Measurements from ENCODE around the gene SPTBN1.

SPTBN1 gene

GRCh38 chr2:54518430-54518829 lies 62.3 kb downstream of the SPTBN1 start:
- H3K4me3 ChIP-seq (ENCODE audit: low read depth, low read length) = no peak overlapping the region
- TF ChIP-seq, protein P1, sequence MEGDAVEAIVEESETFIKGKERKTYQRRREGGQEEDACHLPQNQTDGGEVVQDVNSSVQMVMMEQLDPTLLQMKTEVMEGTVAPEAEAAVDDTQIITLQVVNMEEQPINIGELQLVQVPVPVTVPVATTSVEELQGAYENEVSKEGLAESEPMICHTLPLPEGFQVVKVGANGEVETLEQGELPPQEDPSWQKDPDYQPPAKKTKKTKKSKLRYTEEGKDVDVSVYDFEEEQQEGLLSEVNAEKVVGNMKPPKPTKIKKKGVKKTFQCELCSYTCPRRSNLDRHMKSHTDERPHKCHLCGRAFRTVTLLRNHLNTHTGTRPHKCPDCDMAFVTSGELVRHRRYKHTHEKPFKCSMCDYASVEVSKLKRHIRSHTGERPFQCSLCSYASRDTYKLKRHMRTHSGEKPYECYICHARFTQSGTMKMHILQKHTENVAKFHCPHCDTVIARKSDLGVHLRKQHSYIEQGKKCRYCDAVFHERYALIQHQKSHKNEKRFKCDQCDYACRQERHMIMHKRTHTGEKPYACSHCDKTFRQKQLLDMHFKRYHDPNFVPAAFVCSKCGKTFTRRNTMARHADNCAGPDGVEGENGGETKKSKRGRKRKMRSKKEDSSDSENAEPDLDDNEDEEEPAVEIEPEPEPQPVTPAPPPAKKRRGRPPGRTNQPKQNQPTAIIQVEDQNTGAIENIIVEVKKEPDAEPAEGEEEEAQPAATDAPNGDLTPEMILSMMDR (IDR thresholded peaks at IDR 0.05; ENCODE audit: low read depth, low read length) = no peak

- H3K4me3 ChIP-seq (ENCODE audit: low read depth, low read length) = no peak overlapping the region
- TF ChIP-seq, protein P1 (IDR thresholded peaks at IDR 0.05; ENCODE audit: low read depth, low read length) = no peak
Observed at GRCh38 chr2:54519841-54520459, 63.8 kb downstream of the SPTBN1 start.

- TF ChIP-seq, protein P1 (IDR thresholded peaks at IDR 0.05; ENCODE audit: low read depth, low read length) = no peak
- no peak overlapping the region for H3K4me3 ChIP-seq (ENCODE audit: low read depth, low read length)
Observed at GRCh38 chr2:54520687-54521086, 64.6 kb downstream of the SPTBN1 start.

DNA sequence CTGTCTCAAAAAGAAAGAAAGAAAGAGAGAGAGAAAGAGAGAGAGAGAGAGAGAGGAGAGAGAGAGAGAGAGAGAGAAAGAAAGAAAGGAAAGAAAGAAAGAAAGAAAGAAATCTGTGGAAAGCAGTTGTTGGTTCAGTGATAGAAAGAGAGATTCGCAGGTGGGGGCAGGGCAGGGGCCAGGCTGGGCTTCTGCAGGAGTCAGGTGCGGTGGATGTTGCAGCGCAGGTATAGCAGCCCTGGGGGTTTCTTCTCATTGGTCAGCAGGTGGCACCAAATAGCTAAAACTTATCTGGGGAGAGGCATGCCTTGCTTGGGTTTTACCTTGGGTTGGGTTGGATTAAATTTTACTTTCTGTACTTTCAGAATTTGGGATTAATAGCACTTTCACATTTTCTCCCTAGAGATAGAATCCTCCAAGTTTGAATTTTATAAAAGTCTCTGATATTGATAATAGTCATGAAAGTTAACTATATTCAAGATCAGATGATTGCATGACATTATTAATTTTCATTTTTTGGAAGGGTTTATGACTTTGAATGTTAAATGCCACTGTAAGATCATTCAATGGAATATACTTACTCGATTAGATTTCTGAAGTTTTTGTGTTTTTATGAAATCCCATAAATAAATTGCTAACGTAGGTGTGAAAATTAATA lies 66.6 kb downstream of the SPTBN1 start:
- TF ChIP-seq, protein P1 (IDR thresholded peaks at IDR 0.05; ENCODE audit: low read depth, low read length) = peak; percentile 48
- H3K4me3 ChIP-seq (ENCODE audit: low read depth, low read length) = no peak overlapping the region

GRCh38 chr2:54523324-54523959 lies 67.3 kb downstream of the SPTBN1 start:
- no peak overlapping the region for H3K4me3 ChIP-seq (ENCODE audit: low read depth, low read length)
- TF ChIP-seq, protein P1 (IDR thresholded peaks at IDR 0.05; ENCODE audit: low read depth, low read length) = no peak

DNA sequence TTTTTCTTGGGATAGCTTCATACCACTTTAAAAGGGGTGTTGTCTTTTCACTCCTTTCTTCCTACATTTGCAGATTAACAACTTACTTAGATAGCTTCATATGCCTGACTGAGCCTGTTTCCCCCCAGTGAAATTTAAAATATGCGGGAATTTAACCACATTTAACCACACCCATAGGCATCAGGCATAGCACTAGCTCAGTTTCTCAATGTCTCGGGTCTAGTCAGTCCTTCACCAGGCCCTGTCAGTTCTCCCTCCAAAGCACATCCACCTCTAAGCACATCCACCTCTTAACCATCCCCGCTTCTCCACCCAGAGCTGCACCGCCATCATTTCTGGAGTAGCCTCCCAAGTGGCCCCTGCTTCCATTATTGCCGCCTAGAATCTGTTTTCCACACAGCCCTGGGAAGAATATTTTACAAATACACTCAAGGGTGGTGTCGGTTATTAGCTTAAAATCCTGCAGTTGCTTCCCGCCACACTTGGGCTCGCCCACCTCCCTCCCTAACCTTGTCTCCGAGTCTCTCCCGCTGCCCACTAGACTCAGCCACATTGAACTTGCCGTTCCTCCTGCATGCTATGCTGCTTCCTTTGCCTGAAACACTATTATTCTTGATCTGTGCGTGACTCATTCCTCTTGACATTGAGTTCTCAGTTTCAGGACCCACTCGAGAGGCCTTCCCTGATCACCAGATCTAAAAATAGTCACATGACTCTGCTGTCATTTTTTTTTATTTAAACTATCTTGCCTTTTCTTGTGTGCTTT lies 68.3 kb downstream of the SPTBN1 start:
- H3K4me3 ChIP-seq (ENCODE audit: low read depth, low read length) = no peak overlapping the region
- TF ChIP-seq, protein P1 (IDR thresholded peaks at IDR 0.05; ENCODE audit: low read depth, low read length) = no peak

Data from WI38 (cell line).